Activated CD4-positive, alpha-beta memory T cell treated with anti-CD3 and anti-CD28 coated beads for 36 hours (primary cell): ENCODE data around the gene GPER1. TPM values are rescaled to one million over a fixed set of nuclear protein-coding genes. Genes with fewer than 3 reads are reported as not detected.
A peak's percentile ranks its signal among the peaks of the same experiment; 100 is the strongest.

Experiments
- CTCF ChIA-PET: fragments of 350-600 bp; sonication (Branson Sonifier 250); formaldehyde crosslinking; loops from one replicate; lab custom pipeline; 2021; ENCODE audit warnings: antibody characterized with exemption, inconsistent platforms; lab: Charles Lee
- POLR2A ChIA-PET: fragments of 350-600 bp; sonication (Branson Sonifier 250); formaldehyde crosslinking; loops from one replicate; lab custom pipeline; 2021; ENCODE audit warnings: antibody characterized with exemption; lab: Charles Lee
- DNase-seq: peaks from one replicate; pipeline ENCODE4 v3.0.0-alpha.2; 2020
- H3K27ac Mint-ChIP-seq: one replicate; pipeline ENCODE4 v1.8.0; 2021; ENCODE audit warnings: mixed read lengths
- H3K27me3 Mint-ChIP-seq: one replicate; pipeline ENCODE4 v1.8.0; 2021; ENCODE audit warnings: mixed read lengths
- H3K36me3 Mint-ChIP-seq: one replicate; pipeline ENCODE4 v1.8.0; 2021; ENCODE audit warnings: mixed read lengths
- H3K4me1 Mint-ChIP-seq: one replicate; pipeline ENCODE4 v1.8.0; 2021; ENCODE audit warnings: low read depth, mixed read lengths
- H3K4me3 Mint-ChIP-seq: one replicate; pipeline ENCODE4 v1.8.0; 2021; ENCODE audit warnings: mild to moderate bottlenecking, mixed read lengths
- H3K9me3 Mint-ChIP-seq: one replicate; pipeline ENCODE4 v1.8.0; 2021; ENCODE audit warnings: mixed read lengths
- intact Hi-C: fragments of 100-400 bp; cut with micrococcal nuclease; formaldehyde crosslinking; loops from one replicate; pipeline ENCODE4 v1.15.1; 2023
- total RNA-seq, 2 experiments: library from RNA; stranded (reverse); gene quantifications; one replicate each; pipeline ENCODE4 v1.2.3, GENCODE V29; 2021

The GPER1 gene
- total RNA-seq, 2 experiments from 2014 or later, result 0.12 to 0.22 TPM

DNA sequence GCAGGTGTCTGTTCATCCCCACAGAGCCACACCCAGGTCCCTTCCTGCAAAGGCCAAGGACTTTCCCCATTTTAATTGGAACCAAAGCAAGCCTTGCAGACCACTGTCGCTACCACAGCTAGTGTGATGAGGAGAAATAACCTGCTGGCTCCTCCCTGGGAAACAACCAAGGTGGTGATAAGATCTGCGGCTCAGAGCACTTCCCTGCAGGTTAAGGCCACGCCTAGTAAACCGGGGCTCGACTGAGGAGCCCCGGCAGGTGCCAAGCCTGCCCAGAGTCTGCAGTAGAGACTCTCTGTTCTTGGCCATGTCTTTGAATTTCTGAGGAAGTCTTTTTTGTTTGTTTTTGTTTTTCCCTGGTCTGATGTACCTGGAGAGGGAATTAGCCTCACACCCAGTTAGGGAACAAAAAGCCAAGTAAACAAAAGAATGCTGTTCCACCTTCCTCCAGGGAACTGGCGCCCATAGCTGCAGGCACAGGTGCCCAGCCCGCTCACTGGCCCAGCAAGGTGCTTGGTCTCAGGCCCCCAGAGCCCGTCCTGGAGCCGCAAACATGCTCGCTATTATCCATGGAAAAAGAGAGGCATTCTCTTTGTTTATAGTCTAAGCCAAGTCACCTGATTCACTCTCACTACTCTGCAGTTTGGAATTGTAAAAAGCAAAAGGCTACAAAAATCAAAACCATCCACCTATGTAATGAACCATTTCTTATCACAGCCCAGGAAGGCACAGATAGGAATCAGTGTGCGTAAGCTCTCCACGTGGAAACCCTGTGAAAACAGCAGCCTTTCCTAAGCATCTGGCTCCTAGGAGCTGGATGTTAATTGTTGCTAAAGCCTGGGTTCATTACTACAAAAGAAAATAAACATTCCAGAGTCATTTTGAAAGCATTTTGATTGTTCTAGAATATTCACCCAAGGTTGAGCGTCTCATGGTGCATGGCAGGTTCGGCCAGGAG, 40.9 kb upstream of the GPER1 start:
- peaks cover 70% of the 10 kb centered on the region for H3K4me1 Mint-ChIP-seq
- no peaks in the 10 kb centered on the region for H3K9me3 Mint-ChIP-seq
- intact Hi-C loops, result no loop called here
- no peaks in the 10 kb centered on the region for H3K36me3 Mint-ChIP-seq
- ChIA-PET POLR2A (no interaction called here), CTCF (interaction anchor here (1.0 to 4.9 kb wide), 5 partner anchors 18 to 129 kb away, joined by 3 to 32 read pairs (median 3); no protein-coding TSS in a partner anchor)
- DNase-seq, result peak; percentile 48
- no peaks in the 10 kb centered on the region for H3K27me3 Mint-ChIP-seq
- H3K4me3 Mint-ChIP-seq, result no peak overlapping the region
- no peak overlapping the region for H3K27ac Mint-ChIP-seq

GRCh38 chr7:1049006-1049741, 38.7 kb upstream of the GPER1 start:
- CTCF ChIA-PET, result interaction anchor here (1.1 to 2.7 kb wide), 2 partner anchors 16 to 17 kb away, joined by 3 to 10 read pairs; no protein-coding TSS in a partner anchor
- Mint-ChIP-seq H3K27me3 (no peaks in the 10 kb centered on the region), H3K9me3 (no peaks in the 10 kb centered on the region), H3K4me1 (peaks cover 61% of the 10 kb centered on the region), H3K4me3 (no peak overlapping the region), H3K36me3 (no peaks in the 10 kb centered on the region), H3K27ac (no peak overlapping the region)
- POLR2A ChIA-PET, result no interaction called here
- peak; percentile 28 for DNase-seq
- intact Hi-C loops, result no loop called here

DNA sequence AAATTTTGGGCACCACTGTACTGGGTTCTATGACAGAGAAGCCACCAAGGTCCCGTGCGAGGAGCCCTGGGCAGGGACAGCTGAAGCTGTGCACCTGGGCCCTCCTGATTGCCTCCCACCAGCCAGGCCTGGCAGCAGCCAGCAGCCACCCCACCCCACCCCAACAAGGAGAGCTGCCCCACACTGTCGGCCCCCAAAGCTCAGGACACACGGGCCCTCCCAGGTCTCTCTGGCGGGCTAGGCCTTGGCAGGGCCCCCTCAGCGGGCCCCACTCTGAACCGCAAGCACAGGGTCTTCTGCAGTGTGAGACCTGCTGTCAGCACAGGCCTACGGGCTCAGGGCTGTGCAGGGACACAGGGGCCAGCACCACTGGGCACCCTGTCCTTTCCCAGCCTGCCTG, 38.1 kb upstream of the GPER1 start:
- H3K27me3 Mint-ChIP-seq, result no peaks in the 10 kb centered on the region
- no peak for DNase-seq

GRCh38 chr7:1050254-1050906, 37.5 kb upstream of the GPER1 start:
- no peak overlapping the region for H3K27ac Mint-ChIP-seq
- no peaks in the 10 kb centered on the region for H3K9me3 Mint-ChIP-seq
- no peaks in the 10 kb centered on the region for H3K27me3 Mint-ChIP-seq
- H3K36me3 Mint-ChIP-seq, result no peaks in the 10 kb centered on the region
- CTCF ChIA-PET, result interaction anchor here (0.6 to 2.7 kb wide), 2 partner anchors 15 to 49 kb away, joined by 3 to 10 read pairs; no protein-coding TSS in a partner anchor
- DNase-seq, result no peak
- H3K4me3 Mint-ChIP-seq, result no peak overlapping the region
- intact Hi-C loops, result no loop called here
- POLR2A ChIA-PET, result no interaction called here
- peaks cover 65% of the 10 kb centered on the region for H3K4me1 Mint-ChIP-seq

More for the DNA sequence above, 38.1 kb upstream of the GPER1 start:
- CTCF ChIA-PET, result interaction anchor here (0.6 to 2.7 kb wide), 2 partner anchors 16 to 50 kb away, joined by 3 to 10 read pairs; no protein-coding TSS in a partner anchor
- Mint-ChIP-seq H3K4me3 (no peak overlapping the region), H3K27ac (no peak overlapping the region), H3K36me3 (no peaks in the 10 kb centered on the region), H3K4me1 (peaks cover 65% of the 10 kb centered on the region), H3K9me3 (no peaks in the 10 kb centered on the region)
- intact Hi-C loops, result no loop called here
- POLR2A ChIA-PET, result no interaction called here

GRCh38 chr7:1050956-1051690, 36.8 kb upstream of the GPER1 start:
- Mint-ChIP-seq H3K27ac (no peak overlapping the region), H3K27me3 (no peaks in the 10 kb centered on the region), H3K4me3 (no peak overlapping the region), H3K4me1 (peaks cover 62% of the 10 kb centered on the region), H3K9me3 (no peaks in the 10 kb centered on the region), H3K36me3 (no peaks in the 10 kb centered on the region)
- CTCF ChIA-PET, result interaction anchor here (2.7 kb wide), 1 partner anchor 14 kb away, joined by 10 read pairs; no protein-coding TSS in a partner anchor
- POLR2A ChIA-PET, result no interaction called here
- intact Hi-C loops, result no loop called here
- no peak for DNase-seq

DNA sequence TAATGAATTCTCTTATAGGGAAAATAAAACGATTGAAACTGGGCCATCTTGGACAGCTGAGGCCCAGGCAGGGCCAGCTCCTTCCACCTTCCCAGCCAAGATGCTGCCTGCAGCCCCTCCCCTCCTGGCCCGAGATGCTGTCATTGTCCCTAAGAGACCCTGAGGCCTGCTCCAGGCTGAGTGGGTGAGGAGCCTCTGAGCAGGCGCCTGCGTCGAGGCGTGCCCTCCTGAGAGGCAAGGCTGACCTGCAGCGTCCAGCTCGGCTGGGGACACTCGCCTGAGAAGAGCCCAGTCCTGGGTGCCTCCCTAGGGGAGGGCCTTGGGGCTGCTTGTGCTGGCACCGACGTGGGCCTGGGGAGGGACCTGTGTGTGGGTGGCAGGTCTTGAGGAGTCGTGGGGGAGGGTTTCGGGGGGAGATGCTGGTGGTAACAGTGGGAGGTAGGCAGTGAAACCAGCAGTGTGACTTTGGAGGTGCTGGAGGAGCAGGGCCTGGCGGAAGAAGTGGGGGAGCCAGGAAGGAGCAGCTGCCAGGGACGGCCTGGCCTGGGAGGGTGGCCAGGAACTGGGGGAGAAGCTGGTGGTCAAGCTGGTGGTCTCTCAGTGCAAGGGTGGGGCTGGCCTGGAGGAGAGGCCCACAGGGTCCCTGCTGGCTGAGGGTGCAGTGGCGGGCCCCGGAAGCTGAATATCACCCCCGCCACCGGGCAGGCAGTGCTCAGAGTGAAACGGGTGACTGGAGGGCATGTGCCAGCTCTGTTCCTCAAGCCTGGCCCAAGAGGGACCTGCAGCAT, 35.7 kb upstream of the GPER1 start:
- intact Hi-C loops, result no loop called here
- no peaks in the 10 kb centered on the region for H3K36me3 Mint-ChIP-seq
- H3K27me3 Mint-ChIP-seq, result no peaks in the 10 kb centered on the region
- no peaks in the 10 kb centered on the region for H3K9me3 Mint-ChIP-seq
- no peak overlapping the region for H3K27ac Mint-ChIP-seq
- H3K4me1 Mint-ChIP-seq, result peaks cover 55% of the 10 kb centered on the region
- CTCF ChIA-PET, result interaction anchor here (1.6 to 2.7 kb wide), 2 partner anchors 13 to 59 kb away, joined by 6 to 10 read pairs; no protein-coding TSS in a partner anchor
- POLR2A ChIA-PET, result interaction anchor here (0.5 kb wide), 1 partner anchor 85 kb away, joined by 3 read pairs; no protein-coding TSS in a partner anchor
- no peak for DNase-seq
- no peak overlapping the region for H3K4me3 Mint-ChIP-seq

DNA sequence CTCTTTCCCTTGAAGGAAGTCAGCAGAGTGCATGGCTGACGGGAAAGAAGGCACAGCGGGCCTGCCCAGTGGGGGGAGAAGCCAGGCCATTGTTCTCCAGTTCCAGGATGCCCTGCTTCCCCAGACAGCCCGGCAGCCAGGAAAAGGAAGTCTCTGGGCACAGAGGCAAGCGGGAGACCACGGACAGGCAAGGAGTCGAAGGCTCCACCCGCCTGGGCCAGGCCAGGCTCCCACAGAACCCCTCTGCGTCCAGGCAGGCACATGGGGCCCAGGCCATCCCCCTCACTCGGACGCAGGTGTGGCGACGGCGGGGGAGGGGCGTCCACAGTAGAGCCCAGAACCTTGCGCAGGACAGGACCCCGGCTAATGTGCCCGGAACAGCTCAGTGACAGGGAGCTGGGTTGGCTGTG, 34.9 kb upstream of the GPER1 start:
- Mint-ChIP-seq H3K27ac (no peak overlapping the region), H3K9me3 (no peaks in the 10 kb centered on the region), H3K27me3 (no peaks in the 10 kb centered on the region), H3K4me1 (peaks cover 47% of the 10 kb centered on the region), H3K36me3 (peaks cover 1% of the 10 kb centered on the region), H3K4me3 (no peak overlapping the region)
- CTCF ChIA-PET, result interaction anchor here (0.7 to 1.6 kb wide), 3 partner anchors 8 to 870 kb away, joined by 3 to 6 read pairs (median 3); partner anchors contain the start of gene GPR146
- DNase-seq, result no peak
- POLR2A ChIA-PET, result no interaction called here
- intact Hi-C loops, result no loop called here

- no peak overlapping the region for H3K27ac Mint-ChIP-seq
- peaks cover 1% of the 10 kb centered on the region for H3K36me3 Mint-ChIP-seq
- peaks cover 41% of the 10 kb centered on the region for H3K4me1 Mint-ChIP-seq
- intact Hi-C loops, result no loop called here
- H3K27me3 Mint-ChIP-seq, result no peaks in the 10 kb centered on the region
- DNase-seq, result no peak
- no peaks in the 10 kb centered on the region for H3K9me3 Mint-ChIP-seq
- ChIA-PET CTCF (interaction anchor here (0.7 to 1.6 kb wide), 3 partner anchors 9 to 869 kb away, joined by 3 to 6 read pairs (median 3); partner anchors contain the start of gene GPR146), POLR2A (no interaction called here)
- no peak overlapping the region for H3K4me3 Mint-ChIP-seq
Observed at GRCh38 chr7:1053816-1054370, 34.0 kb upstream of the GPER1 start.

- H3K9me3 Mint-ChIP-seq, result no peaks in the 10 kb centered on the region
- no peaks in the 10 kb centered on the region for H3K27me3 Mint-ChIP-seq
- H3K27ac Mint-ChIP-seq, result no peak overlapping the region
- ChIA-PET CTCF (no interaction called here), POLR2A (no interaction called here)
- intact Hi-C loops, result no loop called here
- no peak overlapping the region for H3K4me3 Mint-ChIP-seq
- DNase-seq, result no peak
- peaks cover 1% of the 10 kb centered on the region for H3K36me3 Mint-ChIP-seq
- peaks cover 36% of the 10 kb centered on the region for H3K4me1 Mint-ChIP-seq
Observed at GRCh38 chr7:1054438-1054837, 33.5 kb upstream of the GPER1 start.

GRCh38 chr7:1054861-1055450, 33.0 kb upstream of the GPER1 start:
- DNase-seq, result peak; percentile 61
- intact Hi-C loops, result no loop called here
- ChIA-PET POLR2A (no interaction called here), CTCF (interaction anchor here (2.1 kb wide), 1 partner anchor 11 kb away, joined by 10 read pairs; no protein-coding TSS in a partner anchor)
- no peaks in the 10 kb centered on the region for H3K27me3 Mint-ChIP-seq
- peaks cover 31% of the 10 kb centered on the region for H3K4me1 Mint-ChIP-seq
- H3K27ac Mint-ChIP-seq, result peak overlapping the region; percentile 45
- peaks cover 1% of the 10 kb centered on the region for H3K36me3 Mint-ChIP-seq
- no peak overlapping the region for H3K4me3 Mint-ChIP-seq
- H3K9me3 Mint-ChIP-seq, result no peaks in the 10 kb centered on the region
